ENCODE results near the gene MYO9B. TPM values are rescaled to one million over a fixed set of nuclear protein-coding genes. Genes with fewer than 3 reads are reported as not detected.

The MYO9B gene
- total and polyA plus RNA-seq, 2 of the 13 experiments (the other 11 are each of a cell fraction or from before 2014, with no cell fraction given) = 18.0 to 18.3 TPM

GRCh38 chr19:17031741-17032140 is 43.8 kb upstream of the MYO9B start:
- intact Hi-C loops (cut with micrococcal nuclease; ENCODE audit: unreplicated experiment) = no loop called here
- no peaks in the 10 kb centered on the region for H4K20me1 ChIP-seq (ENCODE audit: insufficient read depth, low read length)
- CTCF ChIA-PET (ENCODE audit: low intra/inter-chr PET ratio, low total read pairs) = no interaction called here

More at GRCh38 chr19:17031741-17032140, 43.8 kb upstream of the MYO9B start:
- 50% methylated on average over 6 of the region's 6 CpGs for WGBS (ENCODE audit: low lambda C conversion rate)
- peaks cover 6 to 13% of the 10 kb centered on the region in 2 experiments; a peak in 4 of 5 replicates for H3K27me3 ChIP-seq (ENCODE audit: control insufficient read depth in 1 of 2, insufficient read depth in 2 of 2, low read length in 2 of 2)
- no peak overlapping the region for H2AFZ ChIP-seq (ENCODE audit: low read length)
- no peaks in the 10 kb centered on the region for H3K9me3 ChIP-seq (ENCODE audit: low read length)
- no peak for ATAC-seq
- no peaks in the 10 kb centered on the region for H3K36me3 ChIP-seq (replicated peaks in 1 of 2; ENCODE audit: control insufficient read depth in 1 of 2, insufficient read depth in 2 of 2, low read length in 2 of 2)
- POLR2A ChIA-PET = no interaction called here
- H3K9ac ChIP-seq (ENCODE audit: insufficient read depth, low read depth, low read length) = no peak overlapping the region
- no TSS peak for BruUV-seq (replicated peaks)
- DNase-seq (ENCODE audit: low spot score) = no peak
- TF ChIP-seq, protein P1, sequence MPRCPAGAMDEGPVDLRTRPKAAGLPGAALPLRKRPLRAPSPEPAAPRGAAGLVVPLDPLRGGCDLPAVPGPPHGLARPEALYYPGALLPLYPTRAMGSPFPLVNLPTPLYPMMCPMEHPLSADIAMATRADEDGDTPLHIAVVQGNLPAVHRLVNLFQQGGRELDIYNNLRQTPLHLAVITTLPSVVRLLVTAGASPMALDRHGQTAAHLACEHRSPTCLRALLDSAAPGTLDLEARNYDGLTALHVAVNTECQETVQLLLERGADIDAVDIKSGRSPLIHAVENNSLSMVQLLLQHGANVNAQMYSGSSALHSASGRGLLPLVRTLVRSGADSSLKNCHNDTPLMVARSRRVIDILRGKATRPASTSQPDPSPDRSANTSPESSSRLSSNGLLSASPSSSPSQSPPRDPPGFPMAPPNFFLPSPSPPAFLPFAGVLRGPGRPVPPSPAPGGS (CRISPR knock-in tag; IDR thresholded peaks at IDR 0.05) = no peak
- TF ChIP-seq RFX3 (CRISPR knock-in tag; IDR thresholded peaks at IDR 0.05) = no peak
- TF ChIP-seq, protein P2, sequence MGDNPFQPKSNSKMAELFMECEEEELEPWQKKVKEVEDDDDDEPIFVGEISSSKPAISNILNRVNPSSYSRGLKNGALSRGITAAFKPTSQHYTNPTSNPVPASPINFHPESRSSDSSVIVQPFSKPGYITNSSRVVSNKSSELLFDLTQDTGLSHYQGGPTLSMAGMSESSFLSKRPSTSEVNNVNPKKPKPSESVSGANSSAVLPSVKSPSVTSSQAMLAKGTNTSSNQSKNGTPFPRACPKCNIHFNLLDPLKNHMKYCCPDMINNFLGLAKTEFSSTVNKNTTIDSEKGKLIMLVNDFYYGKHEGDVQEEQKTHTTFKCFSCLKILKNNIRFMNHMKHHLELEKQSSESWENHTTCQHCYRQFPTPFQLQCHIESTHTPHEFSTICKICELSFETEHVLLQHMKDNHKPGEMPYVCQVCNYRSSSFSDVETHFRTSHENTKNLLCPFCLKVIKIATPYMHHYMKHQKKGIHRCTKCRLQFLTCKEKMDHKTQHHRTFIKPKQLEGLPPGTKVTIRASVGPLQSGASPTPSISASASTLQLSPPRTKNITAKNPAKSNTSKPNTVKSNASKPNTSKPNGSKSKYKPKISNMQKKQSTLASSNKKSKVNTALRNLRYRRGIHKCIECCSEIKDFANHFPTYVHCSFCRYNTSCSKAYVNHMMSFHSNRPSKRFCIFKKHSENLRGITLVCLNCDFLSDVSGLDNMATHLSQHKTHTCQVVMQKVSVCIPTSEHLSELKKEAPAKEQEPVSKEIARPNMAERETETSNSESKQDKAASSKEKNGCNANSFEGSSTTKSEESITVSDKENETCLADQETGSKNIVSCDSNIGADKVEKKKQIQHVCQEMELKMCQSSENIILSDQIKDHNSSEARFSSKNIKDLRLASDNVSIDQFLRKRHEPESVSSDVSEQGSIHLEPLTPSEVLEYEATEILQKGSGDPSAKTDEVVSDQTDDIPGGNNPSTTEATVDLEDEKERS (CRISPR knock-in tag; IDR thresholded peaks at IDR 0.05) = no peak
- no peak overlapping the region for H3K4me2 ChIP-seq (ENCODE audit: low read depth, low read length)
- no peak overlapping the region for H3K4me3 ChIP-seq (replicated peaks in 1 of 3; ENCODE audit: insufficient read depth in 1 of 3, low read depth in 2 of 3, low read length in 3 of 3)
- FAIRE-seq = no peak
- H3K79me2 ChIP-seq (ENCODE audit: insufficient read depth, low read length) = no peaks in the 10 kb centered on the region
- in situ Hi-C loops (cut with HindIII; ENCODE audit: extremely low pct_ligation_motif_present, low pct_unique_long_range_greater_than_20kb) = no loop called here
- no peaks in the 10 kb centered on the region for H3K4me1 ChIP-seq (ENCODE audit: insufficient read depth, low read length)
- H3K27ac ChIP-seq (ENCODE audit: extremely low read length, insufficient read depth, low read length) = no peak overlapping the region
